Measurements from ENCODE around the gene BRINP3. TPM values are rescaled to one million over a fixed set of nuclear protein-coding genes. Genes with fewer than 3 reads are reported as not detected.

Gene BRINP3
- polyA plus RNA-seq, 1 donor from 2014 or later = 7.7 TPM

DNA sequence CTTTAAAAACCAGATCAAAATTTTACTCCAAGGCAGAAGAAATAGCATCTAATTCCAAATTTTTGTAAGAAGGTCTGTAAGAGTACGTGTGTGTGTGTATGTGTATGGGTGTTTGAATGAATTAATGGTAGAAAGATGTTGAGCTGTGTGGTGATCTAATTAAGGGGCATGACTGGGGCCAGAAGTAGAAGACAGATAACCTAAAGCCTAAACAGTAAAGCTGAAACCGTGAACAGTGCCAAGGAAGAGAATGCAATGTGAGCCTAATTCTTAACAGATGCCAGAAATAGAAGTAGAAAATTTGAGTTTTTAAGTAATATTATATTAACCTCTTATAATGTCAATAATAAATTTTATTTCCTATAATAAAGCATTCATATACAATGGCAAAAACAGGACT, 38.2 kb downstream of the BRINP3 start:
- no peaks in the 10 kb centered on the region for H3K9me2 ChIP-seq (ENCODE audit: insufficient read depth, low read length)
- H3K4me3 ChIP-seq (ENCODE audit: low read length) = no peak overlapping the region
- H3K4me2 ChIP-seq (ENCODE audit: low read length) = no peak overlapping the region
- H3K79me2 ChIP-seq (replicated peaks; ENCODE audit: insufficient read depth, low read length) = no peaks in the 10 kb centered on the region
- TF ChIP-seq EZH2 (IDR thresholded peaks at IDR 0.05; ENCODE audit: borderline replicate concordance, insufficient read depth, low read length, poor library complexity, severe bottlenecking) (no peak), MXI1 (conservative IDR thresholded peaks at IDR 0.05; ENCODE audit: poor library complexity, severe bottlenecking) (no peak), TAF1 (IDR thresholded peaks at IDR 0.05; ENCODE audit: low read depth) (no peak), EP300 (conservative IDR thresholded peaks at IDR 0.05; ENCODE audit: poor library complexity, severe bottlenecking) (no peak), RAD21 (conservative IDR thresholded peaks at IDR 0.05) (no peak), POLR2AphosphoS5 (IDR thresholded peaks at IDR 0.05) (no peak), SMC3 (conservative IDR thresholded peaks at IDR 0.05; ENCODE audit: poor library complexity) (no peak)
- TF ChIP-seq, protein P1, sequence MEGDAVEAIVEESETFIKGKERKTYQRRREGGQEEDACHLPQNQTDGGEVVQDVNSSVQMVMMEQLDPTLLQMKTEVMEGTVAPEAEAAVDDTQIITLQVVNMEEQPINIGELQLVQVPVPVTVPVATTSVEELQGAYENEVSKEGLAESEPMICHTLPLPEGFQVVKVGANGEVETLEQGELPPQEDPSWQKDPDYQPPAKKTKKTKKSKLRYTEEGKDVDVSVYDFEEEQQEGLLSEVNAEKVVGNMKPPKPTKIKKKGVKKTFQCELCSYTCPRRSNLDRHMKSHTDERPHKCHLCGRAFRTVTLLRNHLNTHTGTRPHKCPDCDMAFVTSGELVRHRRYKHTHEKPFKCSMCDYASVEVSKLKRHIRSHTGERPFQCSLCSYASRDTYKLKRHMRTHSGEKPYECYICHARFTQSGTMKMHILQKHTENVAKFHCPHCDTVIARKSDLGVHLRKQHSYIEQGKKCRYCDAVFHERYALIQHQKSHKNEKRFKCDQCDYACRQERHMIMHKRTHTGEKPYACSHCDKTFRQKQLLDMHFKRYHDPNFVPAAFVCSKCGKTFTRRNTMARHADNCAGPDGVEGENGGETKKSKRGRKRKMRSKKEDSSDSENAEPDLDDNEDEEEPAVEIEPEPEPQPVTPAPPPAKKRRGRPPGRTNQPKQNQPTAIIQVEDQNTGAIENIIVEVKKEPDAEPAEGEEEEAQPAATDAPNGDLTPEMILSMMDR (IDR thresholded peaks at IDR 0.05; ENCODE audit: poor library complexity, severe bottlenecking) = no peak
- TF ChIP-seq, protein P2, sequence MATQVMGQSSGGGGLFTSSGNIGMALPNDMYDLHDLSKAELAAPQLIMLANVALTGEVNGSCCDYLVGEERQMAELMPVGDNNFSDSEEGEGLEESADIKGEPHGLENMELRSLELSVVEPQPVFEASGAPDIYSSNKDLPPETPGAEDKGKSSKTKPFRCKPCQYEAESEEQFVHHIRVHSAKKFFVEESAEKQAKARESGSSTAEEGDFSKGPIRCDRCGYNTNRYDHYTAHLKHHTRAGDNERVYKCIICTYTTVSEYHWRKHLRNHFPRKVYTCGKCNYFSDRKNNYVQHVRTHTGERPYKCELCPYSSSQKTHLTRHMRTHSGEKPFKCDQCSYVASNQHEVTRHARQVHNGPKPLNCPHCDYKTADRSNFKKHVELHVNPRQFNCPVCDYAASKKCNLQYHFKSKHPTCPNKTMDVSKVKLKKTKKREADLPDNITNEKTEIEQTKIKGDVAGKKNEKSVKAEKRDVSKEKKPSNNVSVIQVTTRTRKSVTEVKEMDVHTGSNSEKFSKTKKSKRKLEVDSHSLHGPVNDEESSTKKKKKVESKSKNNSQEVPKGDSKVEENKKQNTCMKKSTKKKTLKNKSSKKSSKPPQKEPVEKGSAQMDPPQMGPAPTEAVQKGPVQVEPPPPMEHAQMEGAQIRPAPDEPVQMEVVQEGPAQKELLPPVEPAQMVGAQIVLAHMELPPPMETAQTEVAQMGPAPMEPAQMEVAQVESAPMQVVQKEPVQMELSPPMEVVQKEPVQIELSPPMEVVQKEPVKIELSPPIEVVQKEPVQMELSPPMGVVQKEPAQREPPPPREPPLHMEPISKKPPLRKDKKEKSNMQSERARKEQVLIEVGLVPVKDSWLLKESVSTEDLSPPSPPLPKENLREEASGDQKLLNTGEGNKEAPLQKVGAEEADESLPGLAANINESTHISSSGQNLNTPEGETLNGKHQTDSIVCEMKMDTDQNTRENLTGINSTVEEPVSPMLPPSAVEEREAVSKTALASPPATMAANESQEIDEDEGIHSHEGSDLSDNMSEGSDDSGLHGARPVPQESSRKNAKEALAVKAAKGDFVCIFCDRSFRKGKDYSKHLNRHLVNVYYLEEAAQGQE (IDR thresholded peaks at IDR 0.05; ENCODE audit: borderline replicate concordance) = no peak
- no peaks in the 10 kb centered on the region for H3K36me3 ChIP-seq (ENCODE audit: insufficient read depth, low read length)
- no peaks in the 10 kb centered on the region for H3F3A ChIP-seq (ENCODE audit: insufficient read depth, low read length, poor library complexity, severe bottlenecking)
- no peaks in the 10 kb centered on the region for H3K9me3 ChIP-seq (ENCODE audit: low read length)
- no peaks in the 10 kb centered on the region for H3K27me3 ChIP-seq (ENCODE audit: insufficient read depth, low read depth, low read length)
- H3K27ac ChIP-seq (ENCODE audit: low read length) = no peak overlapping the region
- no peak overlapping the region for H3K9ac ChIP-seq (ENCODE audit: low read length)
- H4K20me1 ChIP-seq (ENCODE audit: insufficient read depth) = no peaks in the 10 kb centered on the region
- no peak overlapping the region for H2AFZ ChIP-seq (ENCODE audit: low read depth, low read length)

DNA sequence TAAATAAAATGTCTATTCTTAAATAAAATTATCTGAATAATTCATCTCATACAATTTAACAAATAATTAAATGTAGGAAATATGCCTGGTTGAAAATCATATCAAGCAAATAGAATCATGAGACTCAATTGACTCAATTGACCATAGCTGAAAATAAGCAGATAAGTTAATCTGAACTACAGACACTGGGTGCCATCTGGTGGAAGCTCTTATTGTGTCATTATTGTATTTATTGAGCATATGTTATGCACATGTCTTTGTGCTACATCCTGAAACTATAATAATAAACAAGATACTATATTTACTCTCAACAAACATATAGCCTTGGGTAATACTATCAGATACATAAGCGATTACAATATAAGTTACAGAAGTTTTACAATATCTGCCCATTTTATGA, 41.0 kb downstream of the BRINP3 start:
- Histone ChIP-seq H3K9me3 (ENCODE audit: low read length) (no peaks in the 10 kb centered on the region), H3K9me2 (ENCODE audit: insufficient read depth, low read length) (no peaks in the 10 kb centered on the region), H3K4me2 (ENCODE audit: low read length) (no peak overlapping the region), H2AFZ (ENCODE audit: low read depth, low read length) (no peak overlapping the region), H3K4me3 (ENCODE audit: low read length) (no peak overlapping the region), H3K36me3 (ENCODE audit: insufficient read depth, low read length) (no peaks in the 10 kb centered on the region), H3F3A (ENCODE audit: insufficient read depth, low read length, poor library complexity, severe bottlenecking) (no peaks in the 10 kb centered on the region), H3K9ac (ENCODE audit: low read length) (no peak overlapping the region), H4K20me1 (ENCODE audit: insufficient read depth) (no peaks in the 10 kb centered on the region), H3K27ac (ENCODE audit: low read length) (no peak overlapping the region), H3K27me3 (ENCODE audit: insufficient read depth, low read depth, low read length) (no peaks in the 10 kb centered on the region), H3K79me2 (replicated peaks; ENCODE audit: insufficient read depth, low read length) (no peaks in the 10 kb centered on the region)
- no peak for TF ChIP-seq EP300 (conservative IDR thresholded peaks at IDR 0.05; ENCODE audit: poor library complexity, severe bottlenecking)
- no peak for TF ChIP-seq MXI1 (conservative IDR thresholded peaks at IDR 0.05; ENCODE audit: poor library complexity, severe bottlenecking)
- TF ChIP-seq, protein P1 (IDR thresholded peaks at IDR 0.05; ENCODE audit: poor library complexity, severe bottlenecking) = peak; percentile 47
- TF ChIP-seq RAD21 (conservative IDR thresholded peaks at IDR 0.05) = peak; percentile 62
- no peak for TF ChIP-seq EZH2 (IDR thresholded peaks at IDR 0.05; ENCODE audit: borderline replicate concordance, insufficient read depth, low read length, poor library complexity, severe bottlenecking)
- TF ChIP-seq SMC3 (conservative IDR thresholded peaks at IDR 0.05; ENCODE audit: poor library complexity) = peak; percentile 65
- TF ChIP-seq POLR2AphosphoS5 (IDR thresholded peaks at IDR 0.05) = no peak
- TF ChIP-seq, protein P2 (IDR thresholded peaks at IDR 0.05; ENCODE audit: borderline replicate concordance) = no peak
- no peak for TF ChIP-seq TAF1 (IDR thresholded peaks at IDR 0.05; ENCODE audit: low read depth)
